H9 (cell line): ENCODE measurements around the gene DIP2C. TPM values are rescaled to one million over a fixed set of nuclear protein-coding genes. Genes with fewer than 3 reads are reported as not detected.
A peak's percentile ranks its signal among the peaks of the same experiment; 100 is the strongest.

Experiments used
- DNase-seq: peaks from one replicate; pipeline ENCODE4 v3.0.0-alpha.2; 2017
- H2AFZ ChIP-seq: one replicate; pipeline ENCODE4 v1.6.1; 2013; ENCODE audit warnings: mild to moderate bottlenecking, low read length, control low read depth, moderate library complexity
- H2AK5ac ChIP-seq: 2 replicates; pipeline ENCODE4 v1.6.1; 2013; ENCODE audit warnings: low read length, control low read depth, mixed read lengths; ENCODE audit not compliant: insufficient read length
- H2BK120ac ChIP-seq: one replicate; pipeline ENCODE4 v1.6.1; 2013; ENCODE audit warnings: low read depth, mild to moderate bottlenecking, low read length, control low read depth, inconsistent platforms; ENCODE audit not compliant: poor library complexity, severe bottlenecking
- H2BK12ac ChIP-seq: 2 replicates; pipeline ENCODE4 v1.6.1; 2013; ENCODE audit warnings: low read length, control low read depth, mixed read lengths, low read depth; ENCODE audit not compliant: insufficient read length
- H2BK15ac ChIP-seq: 2 replicates; pipeline ENCODE4 v1.6.1; 2013; ENCODE audit warnings: low read depth, low read length, control low read depth
- H2BK20ac ChIP-seq: one replicate; pipeline ENCODE4 v1.6.1; 2013; ENCODE audit warnings: low read depth, mild to moderate bottlenecking, low read length, control low read depth, inconsistent platforms; ENCODE audit not compliant: poor library complexity, severe bottlenecking
- H2BK5ac ChIP-seq: 2 replicates; pipeline ENCODE4 v1.6.1; 2013; ENCODE audit warnings: low read length, control low read depth, mixed read lengths; ENCODE audit not compliant: insufficient read length
- H3K14ac ChIP-seq: 2 replicates; pipeline ENCODE4 v1.6.1; 2013; ENCODE audit warnings: low read length, control low read depth; ENCODE audit not compliant: insufficient read depth
- H3K18ac ChIP-seq: 2 replicates; pipeline ENCODE4 v1.6.1; 2013; ENCODE audit warnings: low read depth, mild to moderate bottlenecking, mixed read lengths, low read length, control low read depth; ENCODE audit not compliant: insufficient read length
- H3K23ac ChIP-seq: 2 replicates; pipeline ENCODE4 v1.6.1; 2013; ENCODE audit warnings: low read length, control low read depth, mixed read lengths, low read depth; ENCODE audit not compliant: insufficient read length
- H3K23me2 ChIP-seq: 2 replicates; pipeline ENCODE4 v1.6.1; 2013; ENCODE audit warnings: low read depth, mild to moderate bottlenecking, mixed read lengths, low read length, control low read depth; ENCODE audit not compliant: insufficient read length, poor library complexity, severe bottlenecking
- H3K27ac ChIP-seq: 2 replicates; pipeline ENCODE4 v1.5.1; 2013; ENCODE audit warnings: low read length, control low read depth, mixed read lengths, low read depth; ENCODE audit not compliant: insufficient read length
- H3K27me3 ChIP-seq: 2 replicates; pipeline ENCODE4 v1.6.1; 2013; ENCODE audit warnings: low read length, control low read depth, inconsistent platforms; ENCODE audit not compliant: insufficient read depth
- H3K4ac ChIP-seq: 2 replicates; pipeline ENCODE4 v1.6.1; 2013; ENCODE audit warnings: low read depth, mild to moderate bottlenecking, control low read depth, inconsistent platforms, low read length, moderate library complexity
- H3K4me1 ChIP-seq: 2 replicates; pipeline ENCODE4 v1.6.1; 2013; ENCODE audit warnings: low read length, control low read depth, inconsistent platforms; ENCODE audit not compliant: insufficient read depth
- H3K4me2 ChIP-seq: 2 replicates; pipeline ENCODE4 v1.6.1; 2013; ENCODE audit warnings: low read length, control low read depth, mixed read lengths; ENCODE audit not compliant: insufficient read length, insufficient read depth
- H3K56ac ChIP-seq: 2 replicates; pipeline ENCODE4 v1.6.1; 2013; ENCODE audit warnings: low read depth, mild to moderate bottlenecking, mixed read lengths, low read length, control low read depth; ENCODE audit not compliant: insufficient read length
- H3K79me1 ChIP-seq: 2 replicates; pipeline ENCODE4 v1.6.1; 2013; ENCODE audit warnings: low read depth, mild to moderate bottlenecking, moderate library complexity, low read length, control low read depth, inconsistent platforms; ENCODE audit not compliant: insufficient read depth, poor library complexity, severe bottlenecking
- H3K79me2 ChIP-seq: 2 replicates; pipeline ENCODE4 v1.6.1; 2013; ENCODE audit warnings: low read length, control low read depth, inconsistent platforms; ENCODE audit not compliant: insufficient read depth
- H3K9ac ChIP-seq: 2 replicates; pipeline ENCODE4 v1.6.1; 2013; ENCODE audit warnings: low read length, control low read depth, mixed read lengths; ENCODE audit not compliant: insufficient read length; ENCODE audit errors: extremely low read depth
- H3K9me3 ChIP-seq: one replicate; pipeline ENCODE4 v1.6.1; 2013; ENCODE audit warnings: low read depth, low read length, inconsistent platforms; ENCODE audit not compliant: control insufficient read depth
- H3T11ph ChIP-seq: one replicate; pipeline ENCODE4 v1.6.1; 2013; ENCODE audit warnings: mild to moderate bottlenecking, low read length, control low read depth, inconsistent platforms
- H4K20me1 ChIP-seq: one replicate; pipeline ENCODE4 v1.6.1; 2013; ENCODE audit not compliant: control insufficient read depth, insufficient read length, insufficient read depth
- H4K5ac ChIP-seq: 2 replicates; pipeline ENCODE4 v1.6.1; 2013; ENCODE audit warnings: low read depth, mild to moderate bottlenecking, mixed read lengths, low read length, control low read depth; ENCODE audit not compliant: insufficient read length
- H4K8ac ChIP-seq: replicated peaks from 2 replicates; pipeline ENCODE4 v1.6.1; 2013; ENCODE audit warnings: low read length, control low read depth, mixed read lengths, low read depth; ENCODE audit not compliant: insufficient read length
- H4K91ac ChIP-seq: 2 replicates; pipeline ENCODE4 v1.6.1; 2013; ENCODE audit warnings: low read depth, mild to moderate bottlenecking, moderate library complexity, mixed read lengths, low read length, control low read depth; ENCODE audit not compliant: insufficient read length
- H3K27ac Mint-ChIP-seq, 3 experiments: 2 replicates in 2 of 3; 3 replicates in 1 of 3; pipeline ENCODE4 v1.8.0; 2020 to 2021; ENCODE audit warnings: mixed read lengths in 3 of 3, mild to moderate bottlenecking in 1 of 3, moderate library complexity in 1 of 3
- H3K27me3 Mint-ChIP-seq: 2 replicates; pipeline ENCODE4 v1.8.0; 2021; ENCODE audit warnings: low read depth, mild to moderate bottlenecking, moderate library complexity, mixed read lengths
- H3K36me3 Mint-ChIP-seq, 3 experiments: 2 replicates in 2 of 3; 3 replicates in 1 of 3; pipeline ENCODE4 v1.8.0; 2020 to 2021; ENCODE audit warnings: low read depth in 3 of 3, mixed read lengths in 3 of 3; ENCODE audit not compliant: insufficient read depth in 1 of 3
- H3K4me1 Mint-ChIP-seq, 2 experiments: 2 replicates each; pipeline ENCODE4 v1.8.0; 2020; ENCODE audit warnings: mixed read lengths in 2 of 2
- H3K4me3 Mint-ChIP-seq, 2 experiments: 2 replicates in 1 of 2; 3 replicates in 1 of 2; pipeline ENCODE4 v1.8.0; 2020 to 2021; ENCODE audit warnings: mild to moderate bottlenecking in 2 of 2, mixed read lengths in 2 of 2, moderate library complexity in 1 of 2
- H3K9me3 Mint-ChIP-seq, 2 experiments: 2 replicates in 1 of 2; 3 replicates in 1 of 2; pipeline ENCODE4 v1.8.0; 2020; ENCODE audit warnings: mild to moderate bottlenecking in 2 of 2, mixed read lengths in 2 of 2, moderate library complexity in 1 of 2
- CTCF ChIP-seq: fragments of 200-600 bp; sonication (generic); conservative IDR thresholded peaks from 3 replicates; pipeline ENCODE4 v1.8.0; 2021; ENCODE audit warnings: antibody characterized with exemption, mild to moderate bottlenecking
- WGBS: extraction: QIAGEN DNeasy Blood & Tissue Kit; methylation state at CpG from one replicate; pipeline ENCODE4 v1.1.7; 2013; ENCODE audit warnings: missing lambda C conversion rate, low lambda C conversion rate, mixed read lengths; ENCODE audit not compliant: insufficient read length; ENCODE audit errors: extremely low coverage; 5-methylcytosine and 5-hydroxymethylcytosine counted together
- total RNA-seq: library from RNA; stranded (reverse); gene quantifications from 2 replicates; pipeline ENCODE4 v1.2.1, GENCODE V29; 2021

DIP2C gene
- total RNA-seq, 1 experiment from 2014 or later = 7.9 TPM

GRCh38 chr10:600234-600633 is 89.2 kb downstream of the DIP2C start:
- Mint-ChIP-seq H3K9me3 (no peaks in the 10 kb centered on the region), H3K36me3 (0 out of 7 replicates have a peak, but pooled peaks cover 0 to 4% (median 0%) of the 10 kb centered on the region in 3 experiments), H3K4me1 (peaks cover 25 to 35% of the 10 kb centered on the region in 2 experiments), H3K4me3 (no peak overlapping the region), H3K27me3 (no peaks in the 10 kb centered on the region), H3K27ac (no peak overlapping the region)
- no peaks in the 10 kb centered on the region for H3K79me1 ChIP-seq
- DNase-seq = no peak
- WGBS = no CpG with 5 or more reads among the region's 15 CpGs
- no peak overlapping the region for H2BK12ac ChIP-seq
- no peak overlapping the region for H3K27ac ChIP-seq
- H3K9me3 ChIP-seq = no peaks in the 10 kb centered on the region
- no peaks in the 10 kb centered on the region; the same call in 1 of the 2 replicates for H3K27me3 ChIP-seq
- no peak overlapping the region for H3K18ac ChIP-seq
- no peak overlapping the region for H2BK5ac ChIP-seq
- no peak overlapping the region for H4K91ac ChIP-seq
- H3K9ac ChIP-seq = no peak overlapping the region
- H4K5ac ChIP-seq = no peak overlapping the region
- no peaks in the 10 kb centered on the region for H3K23me2 ChIP-seq
- no peak overlapping the region for H2AK5ac ChIP-seq
- H2BK120ac ChIP-seq = no peak overlapping the region
- H3K4me2 ChIP-seq = no peak overlapping the region
- no peaks in the 10 kb centered on the region for H4K20me1 ChIP-seq
- no peak overlapping the region for H2BK20ac ChIP-seq
- no peak overlapping the region for H4K8ac ChIP-seq
- no peak overlapping the region for H3K23ac ChIP-seq
- H3K79me2 ChIP-seq = no peaks in the 10 kb centered on the region; the same call in 1 of the 2 replicates
- H3K14ac ChIP-seq = peak overlapping the region; percentile 32
- no peak for TF ChIP-seq CTCF
- no peak overlapping the region for H3K4ac ChIP-seq
- no peaks in the 10 kb centered on the region; the same call in 1 of the 2 replicates for H3K4me1 ChIP-seq
- H3T11ph ChIP-seq = no peak overlapping the region
- no peak overlapping the region for H2AFZ ChIP-seq
- no peak overlapping the region for H3K56ac ChIP-seq
- H2BK15ac ChIP-seq = no peak overlapping the region
